ENCODE results near the gene ZNF830. TPM values are rescaled to one million over a fixed set of nuclear protein-coding genes. Genes with fewer than 3 reads are reported as not detected.

ZNF830 gene
- total RNA-seq, 1 experiment from 2014 or later, result 11.1 TPM

GRCh38 chr17:35010093-35010492 is 48.8 kb downstream of the ZNF830 start:
- Histone ChIP-seq H3K36me3 (ENCODE audit: control insufficient read depth in 1 of 2, insufficient read depth in 2 of 2, low read length in 2 of 2) (peaks cover under 1 to 3% of the 10 kb centered on the region in 2 experiments; a peak in 3 of 4 replicates), H3K4me1 (ENCODE audit: control insufficient read depth in 1 of 2, insufficient read depth in 2 of 2, low read length in 2 of 2) (no peaks in the 10 kb centered on the region), H3K79me2 (ENCODE audit: insufficient read depth, low read length) (no peaks in the 10 kb centered on the region), H4K20me1 (ENCODE audit: insufficient read depth) (no peaks in the 10 kb centered on the region), H3K27ac (ENCODE audit: low read depth, low read length) (no peak overlapping the region), H3K9me3 (ENCODE audit: control insufficient read depth in 1 of 2, insufficient read depth in 1 of 2, low read depth in 1 of 2, low read length in 2 of 2) (no peaks in the 10 kb centered on the region), H3K27me3 (ENCODE audit: insufficient read depth, low read length) (no peaks in the 10 kb centered on the region), H3K9me2 (ENCODE audit: insufficient read depth) (no peaks in the 10 kb centered on the region), H3K9ac (ENCODE audit: low read length) (no peak overlapping the region), H2AFZ (ENCODE audit: low read depth, low read length, poor library complexity, severe bottlenecking) (no peak overlapping the region), H3K4me2 (ENCODE audit: low read length) (no peak overlapping the region), H3K4me3 (replicated peaks in 1 of 2; ENCODE audit: low read depth in 1 of 2, low read length in 2 of 2) (no peak overlapping the region)
- TF ChIP-seq SRF (IDR thresholded peaks at IDR 0.05; ENCODE audit: low read depth) (no peak), SP1 (IDR thresholded peaks at IDR 0.05; ENCODE audit: low read depth) (no peak), POLR2A (IDR thresholded peaks at IDR 0.05; ENCODE audit: borderline replicate concordance, extremely low read depth, insufficient read depth, insufficient read length) (no peak), EZH2 (IDR thresholded peaks at IDR 0.05) (no peak), REST (IDR thresholded peaks at IDR 0.05; ENCODE audit: low read depth) (no peak), TCF7L2 (IDR thresholded peaks at IDR 0.05; ENCODE audit: borderline replicate concordance, extremely low read depth, insufficient read depth, insufficient read length) (no peak), CEBPB (IDR thresholded peaks at IDR 0.05; ENCODE audit: low read depth) (no peak), POLR2AphosphoS5 (IDR thresholded peaks at IDR 0.05; ENCODE audit: low read depth, low read length) (no peak), ATF3 (IDR thresholded peaks at IDR 0.05) (no peak), CBX3 (IDR thresholded peaks at IDR 0.05; ENCODE audit: low read depth) (no peak), ZFX (IDR thresholded peaks at IDR 0.05) (no peak)
- TF ChIP-seq, protein P1, sequence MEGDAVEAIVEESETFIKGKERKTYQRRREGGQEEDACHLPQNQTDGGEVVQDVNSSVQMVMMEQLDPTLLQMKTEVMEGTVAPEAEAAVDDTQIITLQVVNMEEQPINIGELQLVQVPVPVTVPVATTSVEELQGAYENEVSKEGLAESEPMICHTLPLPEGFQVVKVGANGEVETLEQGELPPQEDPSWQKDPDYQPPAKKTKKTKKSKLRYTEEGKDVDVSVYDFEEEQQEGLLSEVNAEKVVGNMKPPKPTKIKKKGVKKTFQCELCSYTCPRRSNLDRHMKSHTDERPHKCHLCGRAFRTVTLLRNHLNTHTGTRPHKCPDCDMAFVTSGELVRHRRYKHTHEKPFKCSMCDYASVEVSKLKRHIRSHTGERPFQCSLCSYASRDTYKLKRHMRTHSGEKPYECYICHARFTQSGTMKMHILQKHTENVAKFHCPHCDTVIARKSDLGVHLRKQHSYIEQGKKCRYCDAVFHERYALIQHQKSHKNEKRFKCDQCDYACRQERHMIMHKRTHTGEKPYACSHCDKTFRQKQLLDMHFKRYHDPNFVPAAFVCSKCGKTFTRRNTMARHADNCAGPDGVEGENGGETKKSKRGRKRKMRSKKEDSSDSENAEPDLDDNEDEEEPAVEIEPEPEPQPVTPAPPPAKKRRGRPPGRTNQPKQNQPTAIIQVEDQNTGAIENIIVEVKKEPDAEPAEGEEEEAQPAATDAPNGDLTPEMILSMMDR (IDR thresholded peaks at IDR 0.05 in 2 of 3, conservative IDR thresholded peaks at IDR 0.05 in 1 of 3; ENCODE audit: borderline replicate concordance in 1 of 3, insufficient read depth in 1 of 3, low read depth in 2 of 3, low read length in 2 of 3), result no peak
- TF ChIP-seq, protein P2, sequence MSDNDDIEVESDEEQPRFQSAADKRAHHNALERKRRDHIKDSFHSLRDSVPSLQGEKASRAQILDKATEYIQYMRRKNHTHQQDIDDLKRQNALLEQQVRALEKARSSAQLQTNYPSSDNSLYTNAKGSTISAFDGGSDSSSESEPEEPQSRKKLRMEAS (IDR thresholded peaks at IDR 0.05), result no peak
- RAD21 ChIA-PET (ENCODE audit: low non-redundant PET in 1 of 2, low total read pairs in 2 of 2, uncharacterized antibody in 2 of 2, unreplicated experiment in 2 of 2), result no interaction called here
- POLR2A ChIA-PET, result interaction anchor here (0.6 kb wide), 1 partner anchor 141 kb away, joined by 3 read pairs; no protein-coding TSS in a partner anchor
- CTCF ChIA-PET, result no interaction called here
- BruUV-seq (replicated peaks), result no TSS peak
- intact Hi-C loops (cut with micrococcal nuclease), result no loop called here
- no peak for ATAC-seq
- DNase-seq (ENCODE audit: low read depth, low spot score), result no peak
